Measurements from ENCODE around the gene CALML3. TPM values are rescaled to one million over a fixed set of nuclear protein-coding genes. Genes with fewer than 3 reads are reported as not detected.

CALML3 gene
- total RNA-seq, 2 experiments from 2014 or later, result not detected

GRCh38 chr10:5527332-5528200 is 2.8 kb downstream of the CALML3 start:
- no peak for DNase-seq (ENCODE audit: low spot score)
- CTCF ChIA-PET (ENCODE audit: unreplicated experiment), result interaction anchor here (0.6 kb wide), 1 partner anchor 693 kb away, joined by 4 read pairs; no protein-coding TSS in a partner anchor
- no TSS peak for BruUV-seq (replicated peaks)
- Histone ChIP-seq H4K20me1 (ENCODE audit: insufficient read depth, low read length) (no peaks in the 10 kb centered on the region), H3K4me2 (ENCODE audit: low read length) (no peak overlapping the region), H3K36me3 (ENCODE audit: insufficient read depth, low read length) (no peaks in the 10 kb centered on the region), H3K9me3 (ENCODE audit: low read length) (no peaks in the 10 kb centered on the region), H3K9me2 (ENCODE audit: insufficient read depth, low read length) (no peaks in the 10 kb centered on the region), H3K79me2 (ENCODE audit: insufficient read depth, low read depth, low read length) (no peaks in the 10 kb centered on the region), H2AFZ (ENCODE audit: low read length) (no peak overlapping the region), H3K4me3 (ENCODE audit: low read depth, low read length, poor library complexity, severe bottlenecking) (no peak overlapping the region), H3K27ac (ENCODE audit: low read depth, low read length, poor library complexity, severe bottlenecking) (no peak overlapping the region), H3K4me1 (ENCODE audit: insufficient read depth, low read length, poor library complexity, severe bottlenecking) (no peaks in the 10 kb centered on the region)
- POLR2A ChIA-PET, result interaction anchor here (0.6 kb wide), 1 partner anchor 79 kb away, joined by 3 read pairs; no protein-coding TSS in a partner anchor
- intact Hi-C loops (cut with micrococcal nuclease; ENCODE audit: unreplicated experiment), result no loop called here
- TF ChIP-seq CTCF (conservative IDR thresholded peaks at IDR 0.05; ENCODE audit: low read length) (no peak), EZH2phosphoT487 (IDR thresholded peaks at IDR 0.05; ENCODE audit: borderline replicate concordance, low read depth, low read length) (no peak)

- Histone ChIP-seq H3K4me3 (ENCODE audit: low read depth, low read length, poor library complexity, severe bottlenecking) (no peak overlapping the region), H3K27ac (ENCODE audit: low read depth, low read length, poor library complexity, severe bottlenecking) (no peak overlapping the region), H3K9me2 (ENCODE audit: insufficient read depth, low read length) (no peaks in the 10 kb centered on the region), H3K4me2 (ENCODE audit: low read length) (no peak overlapping the region), H3K4me1 (ENCODE audit: insufficient read depth, low read length, poor library complexity, severe bottlenecking) (no peaks in the 10 kb centered on the region), H3K36me3 (ENCODE audit: insufficient read depth, low read length) (no peaks in the 10 kb centered on the region), H3K9me3 (ENCODE audit: low read length) (no peaks in the 10 kb centered on the region), H2AFZ (ENCODE audit: low read length) (no peak overlapping the region), H4K20me1 (ENCODE audit: insufficient read depth, low read length) (no peaks in the 10 kb centered on the region), H3K79me2 (ENCODE audit: insufficient read depth, low read depth, low read length) (no peaks in the 10 kb centered on the region)
- POLR2A ChIA-PET, result interaction anchor here (0.7 to 2.3 kb wide), 2 partner anchors 21 to 1099 kb away, joined by 3 to 5 read pairs; no protein-coding TSS in a partner anchor
- no peak for DNase-seq (ENCODE audit: low spot score)
- TF ChIP-seq CTCF (conservative IDR thresholded peaks at IDR 0.05; ENCODE audit: low read length) (no peak), EZH2phosphoT487 (IDR thresholded peaks at IDR 0.05; ENCODE audit: borderline replicate concordance, low read depth, low read length) (no peak)
- no TSS peak for BruUV-seq (replicated peaks)
- intact Hi-C loops (cut with micrococcal nuclease; ENCODE audit: unreplicated experiment), result no loop called here
- CTCF ChIA-PET (ENCODE audit: unreplicated experiment), result no interaction called here
Observed at GRCh38 chr10:5528989-5529701, 4.4 kb downstream of the CALML3 start.
